Measurements from ENCODE around the gene C20orf173.
"Not testable (repeated sequence)": the region's sequence is repeated elsewhere in the genome, so short reads cannot be mapped to it uniquely, and the experiment has no call there.

Gene C20orf173, protein sequence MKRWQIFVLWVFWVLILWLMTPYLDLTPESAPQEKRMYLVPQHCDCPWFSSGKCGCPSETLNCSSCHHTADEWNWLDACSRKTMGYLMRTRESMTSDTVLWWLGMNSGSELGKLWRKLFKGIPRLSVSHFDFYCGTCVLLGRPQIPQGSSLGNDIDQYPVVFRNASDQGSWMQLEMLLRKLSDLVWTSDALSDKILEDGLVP

DNA sequence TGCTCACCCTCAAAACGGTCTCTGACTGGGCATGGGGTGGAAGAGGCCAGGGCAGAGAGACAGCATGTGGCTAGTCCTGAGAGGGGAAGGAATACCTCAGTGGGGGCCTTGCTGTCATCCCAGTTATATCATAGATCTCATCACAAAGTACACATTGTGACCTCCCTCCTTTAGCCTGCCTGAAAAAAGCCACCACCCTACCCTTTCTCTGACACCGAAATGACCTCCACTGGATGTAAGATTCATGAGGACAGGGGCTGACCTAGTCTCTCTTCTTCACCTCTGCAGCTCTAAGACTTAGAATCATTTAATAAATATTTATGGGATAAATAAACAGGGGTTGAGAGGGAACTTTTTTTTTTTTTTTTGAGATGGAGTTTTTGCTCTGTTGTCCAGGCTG lies at the start of gene C20orf173:
TSS of gene C20orf173 (minus strand) at position 101 of the 400 bp plus-strand sequence. CDS start 279 bp downstream, outside the sequence.
- no peak for DNase-seq

DNA sequence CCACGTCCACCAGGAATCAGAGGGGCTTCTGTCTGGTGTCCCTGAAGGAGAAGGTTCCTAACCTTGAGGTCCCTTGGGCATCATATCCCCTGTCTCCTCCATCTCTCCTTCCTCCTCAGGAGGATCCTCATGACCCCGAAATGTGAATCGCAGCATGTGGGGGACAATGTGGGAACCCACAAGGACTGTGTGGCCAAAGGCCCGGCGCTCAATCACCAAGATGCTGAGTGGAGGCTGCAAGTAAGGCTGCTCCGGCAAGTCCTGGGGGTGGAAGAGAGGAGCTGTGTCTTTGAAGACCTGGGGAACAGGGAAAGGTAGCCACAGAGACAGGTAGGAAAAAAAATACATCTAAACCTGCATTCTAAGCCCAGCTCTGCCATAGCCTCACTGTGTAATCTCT lies 49.7 kb upstream of the C20orf173 start:
- no peak for DNase-seq

GRCh38 chr20:35578469-35578868 lies 49.0 kb upstream of the C20orf173 start:
- no peak for DNase-seq

- DNase-seq: no peak
Observed at GRCh38 chr20:35576816-35577215, 47.4 kb upstream of the C20orf173 start.

GRCh38 chr20:35575958-35576357 lies 46.5 kb upstream of the C20orf173 start:
- no peak for DNase-seq

DNA sequence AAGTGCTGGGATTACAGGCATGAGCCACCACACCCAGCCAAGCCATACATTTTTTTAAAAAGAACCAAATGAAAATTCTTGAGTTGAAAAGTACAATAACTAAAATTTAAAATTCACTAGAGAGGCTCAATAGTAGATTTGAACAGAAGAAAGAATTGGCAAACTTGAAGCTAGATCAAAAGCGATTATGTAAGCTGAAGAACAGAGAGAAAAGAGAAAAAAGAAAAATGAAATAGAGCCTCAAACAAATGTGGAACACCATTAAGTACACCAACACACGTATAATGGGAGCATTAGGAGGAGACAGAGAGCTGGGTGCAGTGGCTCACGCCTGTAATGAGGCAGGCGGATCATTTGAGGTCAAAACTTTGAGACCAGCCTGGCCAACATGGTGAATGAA lies 43.4 kb upstream of the C20orf173 start:
- DNase-seq: no peak

GRCh38 chr20:35571555-35571954 lies 42.1 kb upstream of the C20orf173 start:
- no peak for DNase-seq

- no peak for DNase-seq
Observed at GRCh38 chr20:35568645-35569044, 39.2 kb upstream of the C20orf173 start.

- no peak for DNase-seq
Observed at GRCh38 chr20:35564905-35565304, 35.5 kb upstream of the C20orf173 start.

DNA sequence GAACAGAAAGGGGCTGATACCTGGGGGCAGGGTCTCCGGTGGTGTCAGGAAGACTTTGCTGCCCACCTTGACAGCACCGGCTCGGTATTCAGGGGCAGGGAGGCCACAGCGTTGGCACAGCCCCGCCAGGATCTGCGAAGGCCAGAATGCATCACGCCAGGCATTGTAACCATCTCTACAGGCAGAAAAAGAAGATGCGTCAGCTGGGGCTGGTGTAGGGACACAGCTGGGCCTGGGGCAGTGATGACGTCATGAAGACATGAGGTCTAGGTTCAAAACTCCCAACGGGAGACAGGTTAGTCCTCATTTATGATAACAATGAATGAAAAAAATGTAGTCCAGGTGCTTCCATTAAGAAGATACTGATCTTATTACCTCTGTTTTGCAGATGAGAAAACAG lies 34.4 kb upstream of the C20orf173 start:
- no peak for DNase-seq

GRCh38 chr20:35562541-35563110 lies 33.2 kb upstream of the C20orf173 start:
- DNase-seq: no peak

DNA sequence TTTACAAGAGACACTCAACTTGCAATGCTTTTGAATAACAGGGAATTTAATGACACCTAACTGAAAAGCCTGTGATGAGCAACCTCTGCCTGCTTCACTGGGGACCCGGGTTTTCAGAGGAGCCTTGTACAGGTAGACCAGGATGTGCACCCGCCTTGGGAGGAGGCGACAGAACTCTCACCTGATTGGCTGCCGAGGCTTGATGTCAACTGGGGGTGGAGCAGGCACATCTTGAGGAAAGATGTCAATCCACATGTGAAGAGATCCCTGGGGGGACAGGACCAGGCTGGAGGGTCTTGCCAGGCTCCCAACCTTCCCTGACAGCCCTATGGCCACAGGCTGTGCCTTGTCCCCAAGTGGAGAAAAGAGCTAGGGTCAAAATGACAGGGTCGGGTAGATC lies 32.2 kb upstream of the C20orf173 start:
- no peak for DNase-seq

DNA sequence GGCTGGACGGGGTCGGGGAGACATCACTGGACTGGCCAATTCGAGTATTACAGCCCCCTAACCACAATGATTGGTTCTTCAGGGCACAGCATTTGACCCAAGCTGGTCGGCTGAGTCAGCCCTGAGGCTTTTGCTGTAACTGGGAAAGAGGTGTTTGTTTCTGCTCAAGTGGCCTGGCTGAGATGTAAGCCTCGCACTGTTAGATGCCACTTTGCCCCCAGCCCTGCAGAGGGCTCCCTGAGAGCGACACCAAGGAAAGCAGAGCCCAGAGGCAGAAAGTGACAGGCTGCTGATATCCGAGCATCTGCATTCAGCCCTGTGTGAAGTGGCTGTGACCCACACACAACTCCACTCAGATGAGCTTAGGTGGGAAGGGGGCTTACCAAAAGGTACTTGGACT lies 31.8 kb upstream of the C20orf173 start:
- DNase-seq: peak; percentile 30

DNA sequence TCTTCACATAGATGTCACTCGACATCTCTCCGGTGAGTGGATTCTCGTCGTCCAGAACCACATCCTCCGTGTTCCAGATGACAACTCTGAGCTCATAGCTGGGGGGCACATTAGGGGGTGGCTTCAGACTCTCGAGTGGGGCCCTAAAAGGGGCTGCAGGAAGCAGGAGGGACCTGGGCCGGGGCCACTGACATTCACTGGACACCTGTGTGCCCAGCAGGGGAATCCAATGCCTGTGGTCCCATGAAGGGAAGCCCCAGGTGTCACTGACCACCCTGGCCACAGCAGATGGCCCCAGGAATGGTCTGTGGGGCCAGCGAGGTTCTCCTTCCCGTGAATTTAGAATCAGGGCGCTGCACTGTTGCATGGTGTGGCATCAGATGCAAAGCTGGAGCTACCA lies 31.1 kb upstream of the C20orf173 start:
- no peak for DNase-seq

- DNase-seq: no peak
Observed at GRCh38 chr20:35560105-35560511, 30.7 kb upstream of the C20orf173 start.

- no peak for DNase-seq
Observed at GRCh38 chr20:35559042-35559693, 29.7 kb upstream of the C20orf173 start.

GRCh38 chr20:35558451-35558850 lies 29.0 kb upstream of the C20orf173 start:
- no peak for DNase-seq

DNA sequence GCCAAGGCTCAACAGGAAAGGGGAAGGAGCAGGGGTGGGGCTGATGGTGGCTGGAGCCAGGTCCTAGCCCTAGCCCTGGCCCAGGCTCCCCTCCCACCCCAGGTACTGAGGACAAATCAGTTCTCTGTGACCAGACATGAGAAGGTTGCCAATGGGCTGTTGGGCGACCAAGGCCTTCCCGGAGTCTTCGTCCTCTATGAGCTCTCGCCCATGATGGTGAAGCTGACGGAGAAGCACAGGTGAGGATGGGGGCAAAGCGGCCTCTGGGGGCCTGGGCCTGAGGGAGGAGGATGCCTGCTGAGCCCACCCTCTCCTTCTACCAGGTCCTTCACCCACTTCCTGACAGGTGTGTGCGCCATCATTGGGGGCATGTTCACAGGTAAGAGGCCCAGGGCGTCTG lies 27.4 kb upstream of the C20orf173 start:
- DNase-seq: no peak

- DNase-seq: no peak
Observed at GRCh38 chr20:35555951-35556645, 26.6 kb upstream of the C20orf173 start.

- not testable (repeated sequence) for DNase-seq
Observed at GRCh38 chr20:35555461-35555860, 26.0 kb upstream of the C20orf173 start.

DNA sequence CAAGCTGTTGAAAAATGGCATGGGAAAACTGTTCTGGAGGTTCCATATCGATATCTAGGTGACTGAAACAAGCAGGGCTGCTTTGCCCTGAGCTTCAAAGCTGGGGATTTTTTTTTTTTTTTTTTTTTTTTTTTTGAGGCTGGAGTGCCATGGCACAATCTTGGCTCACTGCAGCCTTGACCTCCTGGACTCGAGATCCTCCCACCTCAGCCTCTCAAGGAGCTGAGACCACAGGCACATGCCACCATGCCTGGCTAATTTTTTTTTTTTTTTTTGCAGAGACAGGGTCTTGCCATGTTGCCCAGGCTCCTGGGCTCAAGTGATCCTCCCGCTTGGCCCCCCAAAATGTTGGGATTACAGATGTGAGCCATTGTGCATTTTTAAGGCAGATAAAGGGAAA lies 23.5 kb upstream of the C20orf173 start:
- no peak for DNase-seq

- DNase-seq: no peak
Observed at GRCh38 chr20:35551503-35551902, 22.1 kb upstream of the C20orf173 start.

GRCh38 chr20:35547329-35547728 lies 17.9 kb upstream of the C20orf173 start:
- DNase-seq: no peak

- no peak for DNase-seq
Observed at GRCh38 chr20:35546127-35546526, 16.7 kb upstream of the C20orf173 start.
